Mammary epithelial cell (primary cell): ENCODE results near the gene HSD17B13.

ENCODE experiments used
- CTCF ChIP-seq, 2 donors: IDR thresholded peaks in 1 of 2; conservative IDR thresholded peaks in 1 of 2; 2 replicates each; pipeline ENCODE4 v1.5.1; 2011 to 2012; ENCODE audit warnings: inconsistent platforms in 2 of 2, low read length in 2 of 2, mild to moderate bottlenecking in 2 of 2, control low read depth in 1 of 2, low read depth in 1 of 2; ENCODE audit not compliant: insufficient read depth in 1 of 2; ENCODE audit errors: extremely low read depth in 1 of 2
- EZH2 ChIP-seq: IDR thresholded peaks from 2 replicates; pipeline ENCODE4 v1.6.1; 2012; ENCODE audit warnings: low read length, inconsistent platforms, borderline replicate concordance

- no peak for TF ChIP-seq CTCF (conservative IDR thresholded peaks at IDR 0.05 in 1 of 2, IDR thresholded peaks at IDR 0.05 in 1 of 2; ENCODE audit: extremely low read depth in 1 of 2, insufficient read depth in 1 of 2, low read depth in 1 of 2, low read length in 2 of 2)
- TF ChIP-seq EZH2, result no peak
These were observed 17.8 kb downstream of the HSD17B13 start for GRCh38 chr4:87304745-87305432.
